ENCODE results near the gene ANKRD6. TPM values are rescaled to one million over a fixed set of nuclear protein-coding genes. Genes with fewer than 3 reads are reported as not detected.

The ANKRD6 gene
- total RNA-seq, 1 donor from 2014 or later = 13.5 TPM

GRCh38 chr6:89458704-89459103 is 25.8 kb downstream of the ANKRD6 start:
- H3K4me2 ChIP-seq (ENCODE audit: low read length) = no peak overlapping the region
- H3K79me2 ChIP-seq (ENCODE audit: insufficient read depth, low read length) = no peaks in the 10 kb centered on the region
- no peak for TF ChIP-seq CTCF (IDR thresholded peaks at IDR 0.05; ENCODE audit: insufficient read depth, low read depth, low read length)
- no peak for TF ChIP-seq EZH2 (IDR thresholded peaks at IDR 0.05; ENCODE audit: insufficient read depth, low read length)
- H3K9me3 ChIP-seq (ENCODE audit: insufficient read depth, low read depth, low read length) = no peaks in the 10 kb centered on the region
- no peak overlapping the region for H3K4me3 ChIP-seq (ENCODE audit: insufficient read depth, low read depth, low read length)
- no peaks in the 10 kb centered on the region for H4K20me1 ChIP-seq (ENCODE audit: insufficient read depth, low read length)
- no peak overlapping the region for H3K4me3 Mint-ChIP-seq (ENCODE audit: unreplicated experiment)
- H3K27me3 ChIP-seq (ENCODE audit: insufficient read depth, low read length) = no peaks in the 10 kb centered on the region
- peaks cover 4% of the 10 kb centered on the region for H3K36me3 Mint-ChIP-seq (ENCODE audit: low read depth, unreplicated experiment)
- H3K4me1 Mint-ChIP-seq (ENCODE audit: low read depth, unreplicated experiment) = peaks cover 5% of the 10 kb centered on the region
- no peaks in the 10 kb centered on the region for H3K36me3 ChIP-seq (ENCODE audit: insufficient read depth, low read length)
- no peak for FAIRE-seq
- no peaks in the 10 kb centered on the region for H3K4me1 ChIP-seq (ENCODE audit: insufficient read depth, low read length)
- H3K9ac ChIP-seq (ENCODE audit: low read length) = no peak overlapping the region
- H3K27me3 Mint-ChIP-seq (ENCODE audit: low read depth, unreplicated experiment) = no peaks in the 10 kb centered on the region
- no peak overlapping the region for H2AFZ ChIP-seq (ENCODE audit: low read depth, low read length)
- H3K9me3 Mint-ChIP-seq (ENCODE audit: unreplicated experiment) = no peaks in the 10 kb centered on the region
- no peak for DNase-seq (ENCODE audit: low read depth)
- H3K27ac Mint-ChIP-seq (ENCODE audit: unreplicated experiment) = no peak overlapping the region
- no peak overlapping the region for H3K27ac ChIP-seq (ENCODE audit: low read depth, low read length)

GRCh38 chr6:89459501-89459900 is 26.5 kb downstream of the ANKRD6 start:
- no peaks in the 10 kb centered on the region for H3K36me3 ChIP-seq (ENCODE audit: insufficient read depth, low read length)
- FAIRE-seq = no peak

More at GRCh38 chr6:89459501-89459900, 26.5 kb downstream of the ANKRD6 start:
- Histone ChIP-seq H2AFZ (ENCODE audit: low read depth, low read length) (no peak overlapping the region), H3K27me3 (ENCODE audit: insufficient read depth, low read length) (no peaks in the 10 kb centered on the region), H4K20me1 (ENCODE audit: insufficient read depth, low read length) (no peaks in the 10 kb centered on the region), H3K9me3 (ENCODE audit: insufficient read depth, low read depth, low read length) (no peaks in the 10 kb centered on the region), H3K4me3 (ENCODE audit: insufficient read depth, low read depth, low read length) (no peak overlapping the region), H3K4me2 (ENCODE audit: low read length) (no peak overlapping the region), H3K9ac (ENCODE audit: low read length) (no peak overlapping the region), H3K4me1 (ENCODE audit: insufficient read depth, low read length) (no peaks in the 10 kb centered on the region), H3K79me2 (ENCODE audit: insufficient read depth, low read length) (no peaks in the 10 kb centered on the region), H3K27ac (ENCODE audit: low read depth, low read length) (no peak overlapping the region)
- no peak for TF ChIP-seq EZH2 (IDR thresholded peaks at IDR 0.05; ENCODE audit: insufficient read depth, low read length)
- TF ChIP-seq CTCF (IDR thresholded peaks at IDR 0.05; ENCODE audit: insufficient read depth, low read depth, low read length) = no peak
- H3K36me3 Mint-ChIP-seq (ENCODE audit: low read depth, unreplicated experiment) = peaks cover 4% of the 10 kb centered on the region
- no peaks in the 10 kb centered on the region for H3K4me1 Mint-ChIP-seq (ENCODE audit: low read depth, unreplicated experiment)
- no peaks in the 10 kb centered on the region for H3K27me3 Mint-ChIP-seq (ENCODE audit: low read depth, unreplicated experiment)
- DNase-seq (ENCODE audit: low read depth) = no peak
- H3K9me3 Mint-ChIP-seq (ENCODE audit: unreplicated experiment) = no peaks in the 10 kb centered on the region
- H3K27ac Mint-ChIP-seq (ENCODE audit: unreplicated experiment) = no peak overlapping the region
- H3K4me3 Mint-ChIP-seq (ENCODE audit: unreplicated experiment) = no peak overlapping the region

Data from astrocyte (in vitro differentiated cells and primary cell).